Prostate gland (tissue), 2 donors: ENCODE data around the gene TMEM132A.

ENCODE experiments used
- CTCF ChIP-seq, 4 experiments: fragments of 200-600 bp in 2 of 4; fragments of 450-650 bp in 2 of 4; sonication (generic) in 2 of 4; IDR thresholded peaks; 1 replicate in 3 of 4; 2 replicates in 1 of 4; pipeline ENCODE4 v1.5.1; 2016 to 2019; ENCODE audit warnings: antibody characterized with exemption in 4 of 4, mild to moderate bottlenecking in 2 of 4, moderate library complexity in 2 of 4
- POLR2A ChIP-seq: fragments of 450-650 bp; IDR thresholded peaks from one replicate; pipeline ENCODE4 v1.6.1; 2016; ENCODE audit warnings: antibody characterized with exemption, mild to moderate bottlenecking
- POLR2AphosphoS5 ChIP-seq: sonication (generic); formaldehyde crosslinking; IDR thresholded peaks from one replicate; pipeline ENCODE4 v1.6.1; 2017; ENCODE audit warnings: antibody characterized with exemption

GRCh38 chr11:60879971-60880588 lies 44.2 kb upstream of the TMEM132A start:
- TF ChIP-seq CTCF (IDR thresholded peaks at IDR 0.05) (no peak), POLR2A (no peak), POLR2AphosphoS5 (no peak)
